ENCODE measurements around the gene CIAO2A.
"Not testable (repeated sequence)": the region's sequence is repeated elsewhere in the genome, so short reads cannot be mapped to it uniquely, and the experiment has no call there.

CIAO2A gene

GRCh38 chr15:64121614-64122013, 28.0 kb upstream of the CIAO2A start:
- Histone ChIP-seq H3K4me3 (ENCODE audit: low read depth in 1 of 2, low read length in 1 of 2) (no peak overlapping the region), H3K9me3 (no peaks in the 10 kb centered on the region), H3K27ac (no peak overlapping the region), H3K36me3 (peaks cover 93% of the 10 kb centered on the region), H3K4me1 (ENCODE audit: control insufficient read depth in 1 of 2, insufficient read depth in 1 of 2, low read depth in 1 of 2, low read length in 1 of 2) (no peaks in the 10 kb centered on the region), H3K27me3 (no peaks in the 10 kb centered on the region)
- TF ChIP-seq CTCF (IDR thresholded peaks at IDR 0.05): no peak

- H3K27me3 ChIP-seq, H3K27ac ChIP-seq: not testable (repeated sequence)
- H3K36me3 ChIP-seq: peaks cover 96% of the 10 kb centered on the region
These were observed 26.7 kb upstream of the CIAO2A start for GRCh38 chr15:64120322-64120721.

GRCh38 chr15:64117759-64118487, 24.3 kb upstream of the CIAO2A start:
- peaks cover 85% of the 10 kb centered on the region for H3K36me3 ChIP-seq
- no peak overlapping the region for H3K4me3 ChIP-seq (ENCODE audit: low read depth in 1 of 2, low read length in 1 of 2)
- no peak overlapping the region for H3K27ac ChIP-seq
- TF ChIP-seq CTCF (IDR thresholded peaks at IDR 0.05): no peak
- no peaks in the 10 kb centered on the region for H3K9me3 ChIP-seq
- no peaks in the 10 kb centered on the region for H3K27me3 ChIP-seq
- H3K4me1 ChIP-seq (ENCODE audit: control insufficient read depth in 1 of 2, insufficient read depth in 1 of 2, low read depth in 1 of 2, low read length in 1 of 2): peaks cover 11 to 12% of the 10 kb centered on the region in 2 experiments

More at GRCh38 chr15:64120322-64120721, 26.7 kb upstream of the CIAO2A start:
- H3K4me3 ChIP-seq (ENCODE audit: low read depth in 1 of 2, low read length in 1 of 2); H3K9me3 ChIP-seq; H3K4me1 ChIP-seq (ENCODE audit: control insufficient read depth in 1 of 2, insufficient read depth in 1 of 2, low read depth in 1 of 2, low read length in 1 of 2): not testable (repeated sequence)

- peaks cover 39 to 44% of the 10 kb centered on the region in 2 experiments for H3K4me1 ChIP-seq (ENCODE audit: control insufficient read depth in 1 of 2, insufficient read depth in 1 of 2, low read depth in 1 of 2, low read length in 1 of 2)
- no peaks in the 10 kb centered on the region for H3K27me3 ChIP-seq
- no peak for TF ChIP-seq CTCF (IDR thresholded peaks at IDR 0.05)
- peaks cover 36% of the 10 kb centered on the region for H3K36me3 ChIP-seq
- peak overlapping the region; percentile 74 for H3K27ac ChIP-seq
- H3K4me3 ChIP-seq (ENCODE audit: low read depth in 1 of 2, low read length in 1 of 2): peak overlapping the region in 1 of 2 experiments; percentile 23
- no peaks in the 10 kb centered on the region for H3K9me3 ChIP-seq
These were observed 19.3 kb upstream of the CIAO2A start for GRCh38 chr15:64112904-64113303.

- Histone ChIP-seq H3K27me3 (no peaks in the 10 kb centered on the region), H3K27ac (peak overlapping the region; percentile 74), H3K36me3 (peaks cover 30% of the 10 kb centered on the region), H3K4me1 (ENCODE audit: control insufficient read depth in 1 of 2, insufficient read depth in 1 of 2, low read depth in 1 of 2, low read length in 1 of 2) (peaks cover 39 to 44% of the 10 kb centered on the region in 2 experiments), H3K9me3 (no peaks in the 10 kb centered on the region), H3K4me3 (ENCODE audit: low read depth in 1 of 2, low read length in 1 of 2) (peak overlapping the region in 1 of 2 experiments; percentile 23)
- no peak for TF ChIP-seq CTCF (IDR thresholded peaks at IDR 0.05)
These were observed 18.6 kb upstream of the CIAO2A start for GRCh38 chr15:64112073-64112772.

- TF ChIP-seq CTCF (IDR thresholded peaks at IDR 0.05): no peak
- H3K4me1 ChIP-seq (ENCODE audit: control insufficient read depth in 1 of 2, insufficient read depth in 1 of 2, low read depth in 1 of 2, low read length in 1 of 2): peaks cover 39 to 44% of the 10 kb centered on the region in 2 experiments
These were observed 18.0 kb upstream of the CIAO2A start for GRCh38 chr15:64111679-64112050.

More at GRCh38 chr15:64111679-64112050, 18.0 kb upstream of the CIAO2A start:
- Histone ChIP-seq H3K27me3 (no peaks in the 10 kb centered on the region), H3K4me3 (ENCODE audit: low read depth in 1 of 2, low read length in 1 of 2) (no peak overlapping the region), H3K9me3 (no peaks in the 10 kb centered on the region), H3K27ac (peak overlapping the region; percentile 74), H3K36me3 (peaks cover 24% of the 10 kb centered on the region)

Measured in neutrophil (primary cell).